Endothelial cell of umbilical vein (primary cell): Measurements from ENCODE around the gene LSM14B. TPM values are rescaled to one million over a fixed set of nuclear protein-coding genes. Genes with fewer than 3 reads are reported as not detected.

Source experiments
- BruUV-seq: library from RNA; stranded (reverse); fragments of 400-500 nt; replicated peaks from 2 replicates; lab custom pipeline; 2021; lab: Mats Ljungman, UMichigan
- CTCF ChIA-PET: fragments of 300-600, 350-600 bp; sonication (Branson Sonifier 250); formaldehyde crosslinking; loops from one replicate; lab custom pipeline; 2021; ENCODE audit warnings: antibody characterized with exemption, inconsistent platforms; lab: Charles Lee
- POLR2A ChIA-PET: fragments of 300-600, 350-600 bp; sonication (Branson Sonifier 250); formaldehyde crosslinking; loops from one replicate; lab custom pipeline; 2021; ENCODE audit warnings: antibody characterized with exemption, inconsistent platforms; lab: Charles Lee
- DNase-seq: peaks from one replicate; pipeline ENCODE4 v3.0.0-alpha.2; 2011; ENCODE audit warnings: low read depth, low spot score
- FAIRE-seq: peaks from 2 replicates; lab custom pipeline; 2011; peaks lifted over from hg19 to GRCh38; lab: Jason Lieb, UNC
- H2AFZ ChIP-seq: 2 replicates; pipeline ENCODE4 v1.6.0; 2012; ENCODE audit warnings: low read depth, low read length, control low read depth, inconsistent platforms
- H3K27ac ChIP-seq: 2 replicates; pipeline ENCODE4 v1.5.1; 2011; ENCODE audit warnings: low read depth, mild to moderate bottlenecking, control low read depth, low read length, moderate library complexity; ENCODE audit not compliant: insufficient read depth
- H3K27me3 ChIP-seq, 2 experiments: 2 replicates each; pipeline versions ENCODE4 v1.6.0 to v1.6.1; 2011; ENCODE audit warnings: low read length in 2 of 2, mixed read lengths in 1 of 2; ENCODE audit not compliant: control insufficient read depth in 2 of 2, insufficient read depth in 2 of 2
- H3K36me3 ChIP-seq, 2 experiments: 2 replicates in 1 of 2; 3 replicates in 1 of 2; pipeline ENCODE4 v1.5.1; 2011; ENCODE audit warnings: low read length in 2 of 2, mild to moderate bottlenecking in 1 of 2, moderate library complexity in 1 of 2; ENCODE audit not compliant: control insufficient read depth in 2 of 2, insufficient read depth in 2 of 2; ENCODE audit errors: extremely low read depth in 1 of 2
- H3K4me1 ChIP-seq: 3 replicates; pipeline ENCODE4 v1.5.1; 2011; ENCODE audit warnings: mild to moderate bottlenecking, low read length; ENCODE audit not compliant: control insufficient read depth, insufficient read depth; ENCODE audit errors: extremely low read depth
- H3K4me2 ChIP-seq: 2 replicates; pipeline ENCODE4 v1.6.1; 2011; ENCODE audit warnings: low read length, control low read depth, mixed read lengths; ENCODE audit not compliant: insufficient read depth
- H3K4me3 ChIP-seq, 3 experiments: fragments of 200-600 bp in 1 of 3; sonication (generic), shearing (Covaris generic) in 1 of 3; replicated peaks in 1 of 3; 2 replicates each; pipeline ENCODE4 v1.5.1; 2011 to 2016; ENCODE audit warnings: control low read depth in 3 of 3, low read length in 3 of 3, mild to moderate bottlenecking in 2 of 3, inconsistent platforms in 1 of 3, low read depth in 1 of 3, moderate library complexity in 1 of 3; ENCODE audit not compliant: insufficient read depth in 1 of 3
- H3K79me2 ChIP-seq: 2 replicates; pipeline ENCODE4 v1.6.0; 2012; ENCODE audit warnings: low read length, inconsistent platforms; ENCODE audit not compliant: control insufficient read depth, insufficient read depth
- H3K9ac ChIP-seq: replicated peaks from 2 replicates; pipeline ENCODE3; 2011; ENCODE audit warnings: low read length, control low read depth; ENCODE audit not compliant: insufficient read depth; ENCODE audit errors: extremely low read depth
- H3K9me1 ChIP-seq: replicated peaks from 3 replicates; pipeline ENCODE4 v1.6.0; 2011; ENCODE audit warnings: mild to moderate bottlenecking, low read length; ENCODE audit not compliant: control insufficient read depth, insufficient read depth; ENCODE audit errors: extremely low read depth
- H3K9me3 ChIP-seq: replicated peaks from 2 replicates; pipeline ENCODE4 v1.5.1; 2012; ENCODE audit warnings: low read length, inconsistent platforms; ENCODE audit not compliant: control insufficient read depth, insufficient read depth
- H4K20me1 ChIP-seq: replicated peaks from 2 replicates; pipeline ENCODE3; 2011; ENCODE audit warnings: mild to moderate bottlenecking, low read length; ENCODE audit not compliant: control insufficient read depth, insufficient read depth; ENCODE audit errors: extremely low read depth
- EZH2 ChIP-seq: IDR thresholded peaks from 2 replicates; pipeline ENCODE4 v1.6.1; 2012; ENCODE audit warnings: borderline replicate concordance, low read depth, mild to moderate bottlenecking, moderate library complexity, low read length, inconsistent platforms; ENCODE audit not compliant: severe bottlenecking
- FOS ChIP-seq: IDR thresholded peaks from 2 replicates; pipeline ENCODE4 v1.6.1; 2011; ENCODE audit warnings: mild to moderate bottlenecking, low read length, moderate library complexity, borderline replicate concordance; ENCODE audit not compliant: insufficient read depth
- GATA2 ChIP-seq: IDR thresholded peaks from 2 replicates; pipeline ENCODE4 v1.7.0; 2011; ENCODE audit warnings: low read depth, mild to moderate bottlenecking, moderate library complexity, mixed read lengths, low read length; ENCODE audit not compliant: insufficient read length, insufficient read depth
- JUN ChIP-seq: IDR thresholded peaks from 2 replicates; pipeline ENCODE4 v1.6.1; 2011; ENCODE audit warnings: borderline replicate concordance, low read depth; ENCODE audit not compliant: insufficient read length, insufficient read depth
- MYC ChIP-seq: IDR thresholded peaks from one replicate; pipeline ENCODE4 v1.6.1; 2011; ENCODE audit warnings: mild to moderate bottlenecking, low read depth, low read length
- POLR2AphosphoS5 ChIP-seq: IDR thresholded peaks from 2 replicates; pipeline ENCODE4 v1.6.1; 2012; ENCODE audit warnings: low read depth, mild to moderate bottlenecking, control low read depth, low read length, moderate library complexity; ENCODE audit not compliant: insufficient read depth
- dilution Hi-C: fragments of 300-500 bp; cut with MboI; formaldehyde crosslinking; loops from one replicate; pipeline ENCODE4 v1.15.0; 2019; ENCODE audit warnings: low sequenced_read_pairs; ENCODE audit not compliant: extremely low pct_ligation_motif_present
- intact Hi-C: fragments of 100-400 bp; cut with micrococcal nuclease; formaldehyde crosslinking; loops from one replicate; pipeline ENCODE4 v1.10.0; 2022
- polyA plus RNA-seq, 4 experiments: library from polyadenylated mRNA; depleted of rRNA in 3 of 4; stranded (reverse) in 3 of 4; unstranded in 1 of 4; fragments of >200 nt; gene quantifications; 2 replicates each; pipeline versions ENCODE4 v1.2.1 to v1.2.3, GENCODE V29; 2011 to 2012; ENCODE audit warnings: missing spikeins in 1 of 4
- total RNA-seq: library from RNA; stranded (reverse); gene quantifications from 2 replicates; pipeline ENCODE4 v1.2.3, GENCODE V29; 2021
- TF ChIP-seq, protein P1 (sequence below): IDR thresholded peaks from 2 replicates; pipeline ENCODE4 v1.6.1; 2011; ENCODE audit not compliant: insufficient read depth, insufficient read length
- TF ChIP-seq, protein P2 (sequence below), 2 donors: IDR thresholded peaks; 1 replicate in 1 of 2; 2 replicates in 1 of 2; pipeline ENCODE4 v1.5.1; 2011; ENCODE audit warnings: low read length in 2 of 2, mild to moderate bottlenecking in 2 of 2, moderate library complexity in 2 of 2, control low read depth in 1 of 2, inconsistent platforms in 1 of 2, low read depth in 1 of 2; ENCODE audit not compliant: insufficient read depth in 1 of 2; ENCODE audit errors: extremely low read depth in 1 of 2

Gene LSM14B
- total and polyA plus RNA-seq, 2 donors (not counting 3 experiments of a cell fraction or from before 2014, with no cell fraction given) = 32.5 to 34.0 TPM

DNA sequence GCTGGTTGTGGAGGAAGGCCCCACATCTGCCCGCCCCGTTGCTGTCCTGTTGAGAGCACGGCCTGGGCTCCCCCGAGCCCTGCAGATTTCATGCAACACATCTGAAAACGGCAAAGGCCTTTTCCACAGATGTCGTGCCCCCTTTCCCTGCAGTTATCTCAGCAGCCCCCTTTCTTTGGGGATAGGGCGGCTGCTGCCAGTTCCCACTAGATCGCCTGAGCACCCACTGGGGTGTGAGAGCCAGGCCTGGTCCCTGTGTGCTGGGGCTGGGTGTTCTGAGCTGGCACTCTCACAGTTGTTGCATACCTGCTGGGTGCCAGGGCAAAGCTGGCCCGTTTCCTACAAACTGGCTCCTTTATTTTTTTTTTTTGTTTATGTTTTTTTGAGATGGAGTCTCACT lies 48.3 kb downstream of the LSM14B start:
- H4K20me1 ChIP-seq = no peaks in the 10 kb centered on the region
- dilution Hi-C loops = no loop called here
- FAIRE-seq (no peak), DNase-seq (no peak)
- no peak for TF ChIP-seq GATA2
- no peak for TF ChIP-seq JUN
- TF ChIP-seq, protein P1, sequence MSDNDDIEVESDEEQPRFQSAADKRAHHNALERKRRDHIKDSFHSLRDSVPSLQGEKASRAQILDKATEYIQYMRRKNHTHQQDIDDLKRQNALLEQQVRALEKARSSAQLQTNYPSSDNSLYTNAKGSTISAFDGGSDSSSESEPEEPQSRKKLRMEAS = no peak
- TF ChIP-seq, protein P2, sequence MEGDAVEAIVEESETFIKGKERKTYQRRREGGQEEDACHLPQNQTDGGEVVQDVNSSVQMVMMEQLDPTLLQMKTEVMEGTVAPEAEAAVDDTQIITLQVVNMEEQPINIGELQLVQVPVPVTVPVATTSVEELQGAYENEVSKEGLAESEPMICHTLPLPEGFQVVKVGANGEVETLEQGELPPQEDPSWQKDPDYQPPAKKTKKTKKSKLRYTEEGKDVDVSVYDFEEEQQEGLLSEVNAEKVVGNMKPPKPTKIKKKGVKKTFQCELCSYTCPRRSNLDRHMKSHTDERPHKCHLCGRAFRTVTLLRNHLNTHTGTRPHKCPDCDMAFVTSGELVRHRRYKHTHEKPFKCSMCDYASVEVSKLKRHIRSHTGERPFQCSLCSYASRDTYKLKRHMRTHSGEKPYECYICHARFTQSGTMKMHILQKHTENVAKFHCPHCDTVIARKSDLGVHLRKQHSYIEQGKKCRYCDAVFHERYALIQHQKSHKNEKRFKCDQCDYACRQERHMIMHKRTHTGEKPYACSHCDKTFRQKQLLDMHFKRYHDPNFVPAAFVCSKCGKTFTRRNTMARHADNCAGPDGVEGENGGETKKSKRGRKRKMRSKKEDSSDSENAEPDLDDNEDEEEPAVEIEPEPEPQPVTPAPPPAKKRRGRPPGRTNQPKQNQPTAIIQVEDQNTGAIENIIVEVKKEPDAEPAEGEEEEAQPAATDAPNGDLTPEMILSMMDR (IDR thresholded peaks at IDR 0.05; ENCODE audit: extremely low read depth in 1 of 2, insufficient read depth in 1 of 2, low read depth in 1 of 2, low read length in 2 of 2) = no peak
- TF ChIP-seq MYC = no peak
- TF ChIP-seq POLR2AphosphoS5 = no peak
- TF ChIP-seq FOS = no peak
- no peak for TF ChIP-seq EZH2
- H3K27me3 ChIP-seq = no peaks in the 10 kb centered on the region
- H3K4me1 ChIP-seq = no peaks in the 10 kb centered on the region
- H3K79me2 ChIP-seq = no peaks in the 10 kb centered on the region
- ChIA-PET POLR2A (no interaction called here), CTCF (interaction anchor here (0.5 kb wide), 1 partner anchor 144 kb away, joined by 3 read pairs; no protein-coding TSS in a partner anchor)
- H2AFZ ChIP-seq = no peak overlapping the region
- no TSS peak for BruUV-seq
- H3K4me2 ChIP-seq = no peak overlapping the region
- no peak overlapping the region for H3K27ac ChIP-seq
- intact Hi-C loops = no loop called here
- H3K4me3 ChIP-seq = no peak overlapping the region
- no peaks in the 10 kb centered on the region for H3K9me1 ChIP-seq
- H3K9me3 ChIP-seq = no peaks in the 10 kb centered on the region
- H3K36me3 ChIP-seq = peaks cover 2 to 25% of the 10 kb centered on the region in 2 experiments
- H3K9ac ChIP-seq = no peak overlapping the region
